ENCODE measurements around the gene RHOH. TPM values are rescaled to one million over a fixed set of nuclear protein-coding genes. Genes with fewer than 3 reads are reported as not detected.

Gene RHOH
- total and polyA plus RNA-seq, 9 of the 15 experiments (the other 6 are each of a cell fraction or from before 2014, with no cell fraction given), result 14.3 to 37.7 (median 23.2) TPM

DNA sequence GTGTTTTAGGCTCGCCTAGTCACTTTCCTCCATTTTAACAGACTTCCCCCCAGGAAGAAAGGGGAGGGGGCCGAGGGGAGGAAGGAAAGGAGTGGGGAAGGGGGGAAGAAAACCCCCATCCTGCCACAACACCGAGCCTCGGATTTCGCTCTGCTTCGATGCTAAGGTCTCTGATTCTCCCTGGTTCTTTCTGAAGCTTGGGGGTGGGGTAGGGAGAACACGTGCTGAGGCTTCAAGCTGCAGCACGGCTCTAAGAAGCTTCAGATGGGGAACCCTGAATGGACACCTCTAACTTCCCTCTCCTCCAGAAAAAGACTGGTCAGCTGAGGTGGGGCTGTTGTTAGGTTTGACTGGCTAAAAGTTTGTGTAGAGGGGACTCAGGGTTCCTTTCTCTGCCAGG lies 61.8 kb downstream of the RHOH start (continued):
- TF ChIP-seq, protein P1, sequence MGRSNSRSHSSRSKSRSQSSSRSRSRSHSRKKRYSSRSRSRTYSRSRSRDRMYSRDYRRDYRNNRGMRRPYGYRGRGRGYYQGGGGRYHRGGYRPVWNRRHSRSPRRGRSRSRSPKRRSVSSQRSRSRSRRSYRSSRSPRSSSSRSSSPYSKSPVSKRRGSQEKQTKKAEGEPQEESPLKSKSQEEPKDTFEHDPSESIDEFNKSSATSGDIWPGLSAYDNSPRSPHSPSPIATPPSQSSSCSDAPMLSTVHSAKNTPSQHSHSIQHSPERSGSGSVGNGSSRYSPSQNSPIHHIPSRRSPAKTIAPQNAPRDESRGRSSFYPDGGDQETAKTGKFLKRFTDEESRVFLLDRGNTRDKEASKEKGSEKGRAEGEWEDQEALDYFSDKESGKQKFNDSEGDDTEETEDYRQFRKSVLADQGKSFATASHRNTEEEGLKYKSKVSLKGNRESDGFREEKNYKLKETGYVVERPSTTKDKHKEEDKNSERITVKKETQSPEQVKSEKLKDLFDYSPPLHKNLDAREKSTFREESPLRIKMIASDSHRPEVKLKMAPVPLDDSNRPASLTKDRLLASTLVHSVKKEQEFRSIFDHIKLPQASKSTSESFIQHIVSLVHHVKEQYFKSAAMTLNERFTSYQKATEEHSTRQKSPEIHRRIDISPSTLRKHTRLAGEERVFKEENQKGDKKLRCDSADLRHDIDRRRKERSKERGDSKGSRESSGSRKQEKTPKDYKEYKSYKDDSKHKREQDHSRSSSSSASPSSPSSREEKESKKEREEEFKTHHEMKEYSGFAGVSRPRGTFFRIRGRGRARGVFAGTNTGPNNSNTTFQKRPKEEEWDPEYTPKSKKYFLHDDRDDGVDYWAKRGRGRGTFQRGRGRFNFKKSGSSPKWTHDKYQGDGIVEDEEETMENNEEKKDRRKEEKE (IDR thresholded peaks at IDR 0.05; ENCODE audit: borderline replicate concordance in 1 of 2, control insufficient read depth in 1 of 2, low read depth in 2 of 2, low read length in 1 of 2), result no peak
- TF ChIP-seq, protein P2, sequence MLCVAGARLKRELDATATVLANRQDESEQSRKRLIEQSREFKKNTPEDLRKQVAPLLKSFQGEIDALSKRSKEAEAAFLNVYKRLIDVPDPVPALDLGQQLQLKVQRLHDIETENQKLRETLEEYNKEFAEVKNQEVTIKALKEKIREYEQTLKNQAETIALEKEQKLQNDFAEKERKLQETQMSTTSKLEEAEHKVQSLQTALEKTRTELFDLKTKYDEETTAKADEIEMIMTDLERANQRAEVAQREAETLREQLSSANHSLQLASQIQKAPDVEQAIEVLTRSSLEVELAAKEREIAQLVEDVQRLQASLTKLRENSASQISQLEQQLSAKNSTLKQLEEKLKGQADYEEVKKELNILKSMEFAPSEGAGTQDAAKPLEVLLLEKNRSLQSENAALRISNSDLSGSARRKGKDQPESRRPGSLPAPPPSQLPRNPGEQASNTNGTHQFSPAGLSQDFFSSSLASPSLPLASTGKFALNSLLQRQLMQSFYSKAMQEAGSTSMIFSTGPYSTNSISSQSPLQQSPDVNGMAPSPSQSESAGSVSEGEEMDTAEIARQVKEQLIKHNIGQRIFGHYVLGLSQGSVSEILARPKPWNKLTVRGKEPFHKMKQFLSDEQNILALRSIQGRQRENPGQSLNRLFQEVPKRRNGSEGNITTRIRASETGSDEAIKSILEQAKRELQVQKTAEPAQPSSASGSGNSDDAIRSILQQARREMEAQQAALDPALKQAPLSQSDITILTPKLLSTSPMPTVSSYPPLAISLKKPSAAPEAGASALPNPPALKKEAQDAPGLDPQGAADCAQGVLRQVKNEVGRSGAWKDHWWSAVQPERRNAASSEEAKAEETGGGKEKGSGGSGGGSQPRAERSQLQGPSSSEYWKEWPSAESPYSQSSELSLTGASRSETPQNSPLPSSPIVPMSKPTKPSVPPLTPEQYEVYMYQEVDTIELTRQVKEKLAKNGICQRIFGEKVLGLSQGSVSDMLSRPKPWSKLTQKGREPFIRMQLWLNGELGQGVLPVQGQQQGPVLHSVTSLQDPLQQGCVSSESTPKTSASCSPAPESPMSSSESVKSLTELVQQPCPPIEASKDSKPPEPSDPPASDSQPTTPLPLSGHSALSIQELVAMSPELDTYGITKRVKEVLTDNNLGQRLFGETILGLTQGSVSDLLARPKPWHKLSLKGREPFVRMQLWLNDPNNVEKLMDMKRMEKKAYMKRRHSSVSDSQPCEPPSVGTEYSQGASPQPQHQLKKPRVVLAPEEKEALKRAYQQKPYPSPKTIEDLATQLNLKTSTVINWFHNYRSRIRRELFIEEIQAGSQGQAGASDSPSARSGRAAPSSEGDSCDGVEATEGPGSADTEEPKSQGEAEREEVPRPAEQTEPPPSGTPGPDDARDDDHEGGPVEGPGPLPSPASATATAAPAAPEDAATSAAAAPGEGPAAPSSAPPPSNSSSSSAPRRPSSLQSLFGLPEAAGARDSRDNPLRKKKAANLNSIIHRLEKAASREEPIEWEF (CRISPR knock-in tag; IDR thresholded peaks at IDR 0.05), result no peak
- TF ChIP-seq KAT2B (IDR thresholded peaks at IDR 0.05; ENCODE audit: low read depth, low read length) (no peak), ZNF133 (CRISPR knock-in tag; IDR thresholded peaks at IDR 0.05) (no peak), HCFC1 (IDR thresholded peaks at IDR 0.05; ENCODE audit: low read depth, low read length) (no peak), L3MBTL2 (IDR thresholded peaks at IDR 0.05) (peak; percentile 80)
- TF ChIP-seq, protein P3, sequence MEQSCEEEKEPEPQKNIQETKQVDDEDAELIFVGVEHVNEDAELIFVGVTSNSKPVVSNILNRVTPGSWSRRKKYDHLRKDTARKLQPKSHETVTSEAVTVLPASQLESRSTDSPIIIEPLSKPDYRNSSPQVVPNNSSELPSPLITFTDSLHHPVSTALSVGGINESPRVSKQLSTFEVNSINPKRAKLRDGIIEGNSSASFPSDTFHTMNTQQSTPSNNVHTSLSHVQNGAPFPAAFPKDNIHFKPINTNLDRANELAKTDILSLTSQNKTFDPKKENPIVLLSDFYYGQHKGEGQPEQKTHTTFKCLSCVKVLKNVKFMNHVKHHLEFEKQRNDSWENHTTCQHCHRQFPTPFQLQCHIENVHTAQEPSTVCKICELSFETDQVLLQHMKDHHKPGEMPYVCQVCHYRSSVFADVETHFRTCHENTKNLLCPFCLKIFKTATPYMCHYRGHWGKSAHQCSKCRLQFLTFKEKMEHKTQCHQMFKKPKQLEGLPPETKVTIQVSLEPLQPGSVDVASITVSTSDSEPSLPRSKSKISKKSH (CRISPR knock-in tag; IDR thresholded peaks at IDR 0.05), result no peak

Measured in K562 (cell line).